HG03439 (cell line): Measurements from ENCODE around the gene CDHR2.

Experiments
- ATAC-seq: cut with Tn5 transposase; IDR thresholded peaks from one replicate; pipeline ENCODE4 v1.9.1; 2021; ENCODE audit warnings: mild to moderate bottlenecking, moderate library complexity; ENCODE audit not compliant: unreplicated experiment

The CDHR2 gene

DNA sequence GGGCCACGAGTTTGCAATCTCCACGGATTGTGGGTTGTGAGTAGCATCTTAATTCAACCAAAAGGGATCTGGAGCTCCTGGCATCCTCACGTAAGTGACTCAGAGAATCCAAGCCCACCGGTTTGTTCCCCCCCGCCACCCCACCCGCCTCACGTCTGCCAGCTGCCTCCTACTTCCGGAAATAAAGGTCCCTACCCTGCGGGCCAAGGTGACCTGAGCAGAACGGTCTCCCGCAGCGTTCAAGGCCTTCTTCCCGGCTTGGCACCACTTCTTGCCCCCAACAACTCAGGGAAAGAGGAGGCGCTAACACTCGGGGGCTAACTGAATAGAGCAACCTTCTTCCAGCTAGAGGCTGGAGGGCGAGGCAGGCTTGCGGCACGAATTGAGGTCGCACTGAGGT is 69.6 kb downstream of the CDHR2 start:
- ATAC-seq, result no peak

DNA sequence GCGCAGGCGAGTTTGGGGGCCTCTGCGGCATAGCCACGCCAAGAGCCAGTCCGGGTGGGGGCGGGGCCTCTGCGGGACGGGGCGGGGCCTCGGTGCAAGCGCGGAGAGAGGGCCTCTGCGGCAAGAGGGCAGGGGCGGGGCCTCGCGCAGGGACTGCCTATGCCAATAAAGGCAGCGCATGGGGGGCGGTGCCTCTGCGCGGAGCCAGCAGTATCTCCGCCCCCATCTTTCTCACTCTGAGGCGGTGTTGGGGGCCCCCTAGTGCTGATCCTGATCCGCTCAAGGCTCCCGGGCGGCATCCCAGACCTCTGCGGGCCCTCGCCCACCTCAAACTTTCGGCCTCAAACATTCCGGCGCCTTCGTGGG is 70.0 kb downstream of the CDHR2 start:
- no peak for ATAC-seq

GRCh38 chr5:176619569-176620332 is 70.6 kb downstream of the CDHR2 start:
- no peak for ATAC-seq

DNA sequence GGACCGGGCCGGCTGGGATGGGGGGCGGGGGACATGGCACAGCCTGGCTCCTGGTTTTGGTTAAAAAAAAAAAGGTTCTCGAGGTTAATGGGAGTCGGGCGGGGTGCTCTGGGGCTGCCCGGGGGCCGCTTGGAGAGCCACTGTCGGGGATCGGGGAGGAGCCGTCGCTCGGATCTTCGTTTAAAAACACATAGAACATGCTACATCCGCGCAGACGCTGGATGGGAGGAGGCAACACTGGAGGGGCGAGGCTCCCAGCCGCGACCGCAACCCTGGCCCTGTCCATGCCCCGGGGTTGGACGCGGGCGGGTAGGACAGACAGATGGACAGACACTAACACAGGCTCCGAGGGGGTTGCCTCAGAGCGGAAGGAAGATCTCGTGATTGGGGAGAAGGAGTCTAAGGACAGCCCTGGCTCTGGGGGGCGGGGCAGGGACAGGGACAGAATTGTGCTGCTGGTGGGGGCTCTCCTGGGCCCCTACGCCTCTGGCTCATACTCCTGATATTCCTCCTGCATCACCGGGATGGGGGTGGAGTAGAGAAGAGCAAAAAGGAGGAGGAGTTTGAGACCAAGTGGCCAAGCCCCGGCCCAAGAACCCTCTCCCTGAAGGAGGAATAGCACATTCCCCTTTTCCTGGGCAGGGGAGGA is 71.3 kb downstream of the CDHR2 start:
- ATAC-seq, result no peak

- no peak for ATAC-seq
Measured at GRCh38 chr5:176621661-176622079, 72.5 kb downstream of the CDHR2 start.

DNA sequence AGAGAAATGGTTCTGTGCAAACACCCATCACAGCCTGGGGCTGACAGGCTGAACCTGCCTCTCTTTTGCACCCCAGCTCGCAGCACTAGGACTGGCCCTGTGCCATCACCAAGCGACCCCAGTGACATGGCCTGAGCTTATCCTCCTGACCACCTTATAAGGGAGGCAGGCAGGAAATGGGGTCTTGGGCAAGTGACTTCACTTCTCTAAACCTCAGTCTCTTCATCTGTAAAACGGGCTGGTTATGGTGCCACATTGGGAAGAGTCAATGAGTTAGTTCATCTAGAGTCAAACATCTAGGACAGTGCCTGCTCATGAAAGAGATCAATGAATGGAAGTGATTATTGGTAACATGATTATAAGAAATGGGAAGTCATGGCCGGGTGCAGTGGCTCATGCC is 75.0 kb downstream of the CDHR2 start:
- ATAC-seq, result no peak

GRCh38 chr5:176624938-176625337 is 75.8 kb downstream of the CDHR2 start:
- ATAC-seq, result no peak

GRCh38 chr5:176625512-176625911 is 76.4 kb downstream of the CDHR2 start:
- ATAC-seq, result no peak

GRCh38 chr5:176625966-176626875 is 77.1 kb downstream of the CDHR2 start:
- no peak for ATAC-seq

GRCh38 chr5:176626876-176627236 is 77.7 kb downstream of the CDHR2 start:
- ATAC-seq, result no peak

- ATAC-seq, result no peak
Measured at GRCh38 chr5:176627582-176627981, 78.4 kb downstream of the CDHR2 start.

DNA sequence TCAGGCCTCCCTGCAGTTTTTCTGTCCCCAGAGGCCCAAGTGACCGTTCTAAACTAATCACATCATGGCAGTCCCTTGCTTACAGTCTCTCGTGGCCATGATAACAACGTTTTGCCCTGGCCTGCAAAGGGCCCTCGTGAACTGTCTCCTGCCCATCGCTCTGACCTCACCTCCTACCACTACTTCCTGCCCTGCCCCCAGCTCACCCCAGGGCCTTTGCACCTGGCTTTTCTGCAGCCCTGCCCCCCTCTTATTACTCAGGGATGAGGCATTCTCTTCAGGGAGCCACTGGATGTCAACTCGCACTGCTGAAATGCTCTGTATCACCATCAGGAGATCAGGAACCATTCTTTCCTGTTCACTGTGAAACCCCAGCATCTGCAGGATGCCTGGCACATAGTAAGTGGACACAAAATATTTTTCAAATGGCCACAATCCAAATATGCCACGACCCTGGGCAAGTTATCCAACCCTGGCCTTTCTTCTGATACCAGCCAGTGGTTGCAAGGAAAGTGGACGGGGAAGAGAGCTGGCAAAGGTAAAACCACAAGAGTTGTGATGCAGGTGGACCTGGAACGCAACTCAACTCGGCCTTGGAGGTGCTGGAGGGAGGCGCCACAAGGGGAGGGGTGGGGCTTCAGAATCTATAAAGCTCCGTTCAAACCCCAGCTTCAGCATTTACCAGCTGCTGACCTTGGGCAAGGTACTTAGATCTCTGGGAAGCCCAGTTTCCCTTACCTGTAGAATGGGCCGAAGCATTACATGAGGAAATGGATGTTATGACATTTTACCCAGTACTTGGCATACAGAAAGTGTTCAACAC is 79.5 kb downstream of the CDHR2 start:
- no peak for ATAC-seq

GRCh38 chr5:176629317-176629852 is 80.2 kb downstream of the CDHR2 start:
- no peak for ATAC-seq

- no peak for ATAC-seq
Measured at GRCh38 chr5:176629853-176630680, 80.9 kb downstream of the CDHR2 start, which contains the start of the genes EIF4E1B and SNCB. TSS of gene EIF4E1B (plus strand) at chr5:176630675. CDS start at chr5:176642788, 12,113 bp downstream. TSS of gene SNCB (minus strand) at chr5:176630534. CDS start at chr5:176629654, 880 bp downstream.

DNA sequence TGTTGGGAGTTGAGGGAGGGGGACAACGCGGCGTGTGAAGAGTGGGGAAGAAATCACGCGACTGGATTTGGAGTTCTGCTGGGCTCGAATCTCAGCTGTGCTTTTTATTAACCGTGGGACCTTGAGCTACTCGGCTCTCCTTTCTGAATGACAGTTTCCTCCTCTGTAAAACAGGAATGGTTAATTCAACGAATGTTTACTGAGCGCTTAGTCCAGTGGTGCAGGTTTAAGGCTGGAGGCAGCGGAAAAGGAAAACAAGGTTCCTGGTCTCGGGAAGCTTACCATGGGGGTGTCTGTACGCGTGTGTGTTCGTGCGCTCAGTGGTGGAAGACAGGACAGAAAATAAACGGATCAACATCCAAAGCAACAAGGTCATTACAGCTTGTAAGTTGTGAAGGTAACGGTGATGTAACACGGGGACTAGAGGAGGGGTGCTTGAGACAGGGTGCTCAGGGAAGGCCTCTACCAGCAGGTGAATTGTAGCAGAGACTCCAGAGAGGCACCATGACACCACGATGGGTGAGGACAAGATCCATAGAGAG is 81.6 kb downstream of the CDHR2 start:
- ATAC-seq, result no peak

DNA sequence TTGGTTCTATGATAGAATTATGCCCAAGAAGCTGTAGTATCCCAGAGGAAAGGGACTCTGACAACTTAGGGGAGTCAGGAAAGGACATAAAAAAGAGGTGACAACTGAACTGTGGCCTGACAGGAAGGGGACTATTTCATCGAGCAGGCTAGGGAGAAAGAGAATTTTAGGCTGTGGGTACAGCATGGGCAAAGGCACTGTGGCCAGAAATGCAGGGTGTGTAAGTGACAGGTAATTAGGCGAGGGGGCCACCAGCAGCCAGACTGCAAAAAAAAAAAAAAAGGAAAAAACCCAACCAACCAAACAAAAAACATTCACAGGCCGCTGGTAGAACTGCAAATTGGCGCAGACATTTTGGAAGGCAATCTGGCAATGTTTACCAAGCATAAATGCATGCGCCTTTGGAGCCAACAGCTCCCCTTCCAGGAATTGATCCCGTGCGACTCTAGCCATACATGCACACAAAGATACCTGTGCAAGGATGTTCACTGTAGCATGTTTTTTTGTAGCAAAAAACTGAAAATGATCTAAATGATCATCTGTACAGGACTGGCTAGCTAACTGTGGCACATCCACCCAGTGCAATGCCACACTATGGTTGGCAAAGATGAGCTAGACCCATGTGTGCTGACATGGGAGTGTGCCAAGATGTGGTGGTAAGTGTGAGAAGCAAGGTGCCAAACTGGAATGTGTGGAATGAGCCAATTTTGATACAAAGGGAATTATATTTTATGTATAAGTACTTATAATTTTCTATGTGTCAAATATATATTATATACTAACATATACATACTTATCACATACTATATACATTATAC is 82.5 kb downstream of the CDHR2 start:
- ATAC-seq, result no peak

- ATAC-seq, result no peak
Measured at GRCh38 chr5:176632745-176633144, 83.6 kb downstream of the CDHR2 start.

DNA sequence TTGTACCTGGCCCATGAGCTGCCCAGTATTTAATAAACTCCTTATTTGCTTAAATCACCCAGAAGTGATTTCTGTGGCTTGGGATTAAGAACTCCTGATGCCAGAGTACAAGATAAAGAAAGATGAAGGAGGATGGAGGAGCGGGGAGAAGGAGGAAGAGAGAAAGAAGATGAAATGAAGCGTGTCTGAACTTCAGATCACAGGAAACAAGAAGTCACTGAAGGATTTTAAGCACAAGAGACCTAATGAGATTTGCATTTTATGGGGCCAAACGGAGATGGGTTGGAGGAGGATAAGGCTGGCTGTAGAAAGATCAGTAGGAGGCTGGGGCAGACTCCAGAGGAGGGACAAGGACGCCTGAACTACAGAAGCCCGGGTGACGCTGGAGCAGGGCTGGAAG is 84.5 kb downstream of the CDHR2 start:
- ATAC-seq, result no peak
